Lung (tissue), 12 donors: ENCODE data around the gene GADD45B. TPM values are rescaled to one million over a fixed set of nuclear protein-coding genes. Genes with fewer than 3 reads are reported as not detected.
A peak's percentile ranks its signal among the peaks of the same experiment; 100 is the strongest.
"Not testable (repeated sequence)": the region's sequence is repeated elsewhere in the genome, so short reads cannot be mapped to it uniquely, and the experiment has no call there.

ENCODE experiments used
- ATAC-seq: fragments of 200-7000 bp; cut with Tn5 transposase; one replicate; pipeline ENCODE4 v1.9.1; 2020; ENCODE audit warnings: moderate number of reproducible peaks; ENCODE audit not compliant: insufficient read depth, low FRiP score
- DNase-seq, 3 donors: peaks; one replicate each; pipeline ENCODE4 v3.0.0-alpha.2; 2013 to 2017
- H3K27ac ChIP-seq, 2 donors: one replicate each; pipeline ENCODE4 v1.5.1; 2013; ENCODE audit warnings: mild to moderate bottlenecking in 2 of 2, moderate library complexity in 2 of 2, control low read depth in 1 of 2, inconsistent platforms in 1 of 2, low read depth in 1 of 2, low read length in 1 of 2
- H3K27me3 ChIP-seq, 3 donors: one replicate each; pipeline ENCODE4 v1.5.1; 2013; ENCODE audit warnings: low read length in 2 of 3; ENCODE audit not compliant: control insufficient read depth in 3 of 3, insufficient read depth in 3 of 3
- H3K36me3 ChIP-seq, 4 donors: one replicate each; pipeline ENCODE4 v1.5.1; 2013; ENCODE audit warnings: low read length in 4 of 4, mild to moderate bottlenecking in 1 of 4, moderate library complexity in 1 of 4; ENCODE audit not compliant: control insufficient read depth in 4 of 4, insufficient read depth in 4 of 4
- H3K4me1 ChIP-seq, 5 donors: one replicate each; pipeline ENCODE4 v1.5.1; 2013; ENCODE audit warnings: low read length in 5 of 5, mild to moderate bottlenecking in 2 of 5, moderate library complexity in 1 of 5; ENCODE audit not compliant: control insufficient read depth in 5 of 5, insufficient read depth in 5 of 5
- H3K4me3 ChIP-seq: one replicate; pipeline ENCODE4 v1.5.1; 2013; ENCODE audit warnings: mild to moderate bottlenecking, control low read depth, moderate library complexity
- H3K9ac ChIP-seq, 2 donors: one replicate each; pipeline ENCODE4 v1.5.1; 2013; ENCODE audit warnings: low read length in 2 of 2, control low read depth in 1 of 2; ENCODE audit not compliant: insufficient read depth in 1 of 2
- H3K9me3 ChIP-seq, 4 donors: one replicate each; pipeline ENCODE4 v1.5.1; 2013; ENCODE audit warnings: low read length in 3 of 4, mild to moderate bottlenecking in 1 of 4, moderate library complexity in 1 of 4; ENCODE audit not compliant: control insufficient read depth in 4 of 4, insufficient read depth in 3 of 4
- CTCF ChIP-seq: IDR thresholded peaks from 2 replicates; pipeline ENCODE4 v1.5.1; 2012; ENCODE audit warnings: mild to moderate bottlenecking; ENCODE audit errors: control extremely low read depth, extremely low read depth
- WGBS, 2 donors: extraction: QIAGEN DNeasy Blood & Tissue Kit; methylation state at CpG; one replicate each; pipeline ENCODE4 v1.1.7; 2013; 5-methylcytosine and 5-hydroxymethylcytosine counted together
- polyA plus RNA-seq, 2 donors: library from polyadenylated mRNA; stranded (reverse); fragments of 200-250 nt; gene quantifications; one replicate each; pipeline ENCODE4 v1.2.1, GENCODE V29; 2013
- total RNA-seq, 2 donors: library from RNA; depleted of rRNA in 1 of 2; stranded (reverse); fragments of >200 nt in 1 of 2; gene quantifications; one replicate each; pipeline ENCODE4 v1.2.1, GENCODE V29; 2014 to 2021
- donor health status: control.
- donor health status: control.
- donor health status: Bipolar disorder and iron deficiency.
- donor health status: healthy.
- donor health status: DM: yes; HTN: yes; CAD: no.

GADD45B gene
- total and polyA plus RNA-seq, 4 donors = 81.0 to 405 (median 92.6) TPM

- WGBS, 2 donors = 61 to 79% methylated on average over 12 of the region's 12 CpGs
- H3K36me3 ChIP-seq = no peaks in the 10 kb centered on the region
- DNase-seq = no peak
- no peak overlapping the region for H3K9ac ChIP-seq
- no peak overlapping the region for H3K4me3 ChIP-seq
- no peaks in the 10 kb centered on the region for H3K27me3 ChIP-seq
- ATAC-seq = no peak
- no peak for TF ChIP-seq CTCF
- no peaks in the 10 kb centered on the region for H3K9me3 ChIP-seq
- peaks cover 0 to 11% (median 0%) of the 10 kb centered on the region in 5 donors for H3K4me1 ChIP-seq
- H3K27ac ChIP-seq = no peak overlapping the region
These were observed 24.9 kb downstream of the GADD45B start for GRCh38 chr19:2500841-2501261.

DNA sequence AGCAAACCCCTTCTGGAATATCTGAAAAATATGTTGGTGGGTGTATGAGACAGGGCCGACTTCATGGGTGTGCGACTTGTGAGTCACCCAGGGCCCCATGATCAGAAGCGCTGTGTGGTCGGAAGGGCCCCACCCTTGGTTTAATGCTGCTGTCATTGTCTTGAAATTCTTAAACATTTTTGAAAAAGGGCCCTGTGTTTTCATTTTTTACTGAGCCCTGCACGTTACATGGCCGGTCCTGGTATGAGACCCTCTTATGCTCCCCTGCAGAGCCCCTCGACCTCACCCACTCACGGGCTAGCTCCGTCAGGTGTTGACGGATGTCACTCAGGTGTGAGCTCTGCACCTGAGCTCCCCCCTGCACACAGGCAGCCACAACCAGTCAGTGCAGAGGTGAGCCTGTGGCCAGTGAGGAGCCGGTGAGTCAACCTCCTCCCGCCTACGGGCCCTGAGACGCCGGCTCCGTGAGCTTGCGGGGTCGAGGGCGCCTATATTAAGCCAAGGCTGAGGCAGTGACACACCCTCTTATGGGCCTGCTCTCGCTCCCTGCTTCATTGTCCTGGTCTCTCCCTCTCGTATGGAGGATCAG, 27.7 kb downstream of the GADD45B start:
- Histone ChIP-seq H3K36me3 (no peaks in the 10 kb centered on the region), H3K9me3 (no peaks in the 10 kb centered on the region), H3K27ac (no peak overlapping the region), H3K27me3 (no peaks in the 10 kb centered on the region), H3K9ac (no peak overlapping the region), H3K4me3 (no peak overlapping the region), H3K4me1 (peaks cover 0 to 6% (median 4%) of the 10 kb centered on the region in 5 donors)
- no peak for TF ChIP-seq CTCF
- DNase-seq (no peak), ATAC-seq (no peak)
- 54 to 61% methylated on average over 21 of the region's 21 CpGs for WGBS, 2 donors

- not testable (repeated sequence) for H3K27me3 ChIP-seq, H3K4me3 ChIP-seq, H3K27ac ChIP-seq, DNase-seq, H3K36me3 ChIP-seq, H3K9me3 ChIP-seq, H3K4me1 ChIP-seq, ATAC-seq, H3K9ac ChIP-seq
- 70 to 76% methylated on average over 8 of the region's 8 CpGs for WGBS, 2 donors
These were observed 30.7 kb downstream of the GADD45B start for GRCh38 chr19:2506656-2507055.

DNA sequence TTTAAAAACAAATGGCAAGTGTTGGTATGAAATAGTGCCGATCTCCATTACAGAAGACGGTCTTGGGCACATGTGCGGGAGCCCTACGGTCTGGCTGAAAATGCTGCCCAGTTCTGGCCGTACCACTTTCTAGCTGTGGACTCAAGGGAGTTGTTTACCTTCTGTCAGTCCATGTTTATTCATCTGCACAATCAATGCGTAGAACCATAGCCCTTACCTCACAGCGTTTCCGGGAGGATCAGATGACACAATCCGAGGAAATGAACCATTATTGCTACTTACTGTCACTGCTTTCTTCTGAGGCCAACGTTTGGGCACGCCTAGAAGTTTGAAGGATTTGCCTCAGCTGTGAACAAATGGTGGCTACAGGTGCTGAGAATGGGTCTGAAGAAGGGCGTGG, 31.2 kb downstream of the GADD45B start:
- Histone ChIP-seq H3K9ac (no peak overlapping the region), H3K9me3 (peaks cover 0 to 2% (median 0%) of the 10 kb centered on the region in 4 donors), H3K27ac (peak overlapping the region in 1 of 2 donors; percentile 47), H3K27me3 (no peaks in the 10 kb centered on the region), H3K36me3 (no peaks in the 10 kb centered on the region), H3K4me1 (peaks cover 0 to 4% (median 0%) of the 10 kb centered on the region in 5 donors), H3K4me3 (no peak overlapping the region)
- peak; percentile 46 to 80 (median 66) for DNase-seq
- ATAC-seq = no peak
- TF ChIP-seq CTCF = no peak
- WGBS, 2 donors = 8 to 19% methylated on average over 12 of the region's 12 CpGs
